HEK293 (cell line): ENCODE results near the gene PSMB9.

Experiments
- CTCF ChIA-PET: fragments of 350-600 bp; formaldehyde crosslinking; extraction: SDS; loops from one replicate; lab custom pipeline; 2021; ENCODE audit warnings: antibody characterized with exemption; lab: Yijun Ruan, JAX
- POLR2A ChIA-PET: fragments of 300-600 bp; formaldehyde crosslinking; extraction: SDS; loops from one replicate; lab custom pipeline; 2020; ENCODE audit warnings: antibody characterized with exemption, inconsistent platforms; lab: Yijun Ruan, JAX
- H3K27ac ChIP-seq: fragments of 200-500 bp; sonication (Bioruptor generic); 2 replicates; pipeline ENCODE4 v1.5.1; 2014; ENCODE audit warnings: low read depth, low read length, control low read depth, inconsistent platforms; ENCODE audit errors: extremely low read depth
- H3K36me3 ChIP-seq, 2 experiments: fragments of 200-500 bp in 1 of 2; sonication (Bioruptor generic) in 1 of 2; 1 replicate in 1 of 2; 2 replicates in 1 of 2; pipeline ENCODE4 v1.5.1; 2014 to 2017; ENCODE audit warnings: inconsistent platforms in 2 of 2, low read length in 2 of 2; ENCODE audit not compliant: control insufficient read depth in 2 of 2, insufficient read depth in 1 of 2
- H3K4me1 ChIP-seq: fragments of 200-500 bp; sonication (Bioruptor generic); 2 replicates; pipeline ENCODE4 v1.5.1; 2014; ENCODE audit warnings: mild to moderate bottlenecking, low read length, inconsistent platforms; ENCODE audit not compliant: control insufficient read depth, insufficient read depth
- H3K4me3 ChIP-seq: 2 replicates; pipeline ENCODE4 v1.5.1; 2011; ENCODE audit warnings: low read depth, mild to moderate bottlenecking, control low read depth, low read length, moderate library complexity
- H3K9me3 ChIP-seq: fragments of 200-500 bp; sonication (Bioruptor generic); 2 replicates; pipeline ENCODE4 v1.5.1; 2014; ENCODE audit warnings: low read depth, low read length, inconsistent platforms; ENCODE audit not compliant: control insufficient read depth, insufficient read depth
- FEZF1 ChIP-seq: fragments of 450-650 bp; formaldehyde crosslinking; IDR thresholded peaks from 2 replicates; pipeline ENCODE4 v1.5.1; 2016; ENCODE audit warnings: missing biosample characterization, missing genetic modification characterization
- KLF16 ChIP-seq: fragments of 450-650 bp; formaldehyde crosslinking; IDR thresholded peaks from 2 replicates; pipeline ENCODE4 v1.5.1; 2017; ENCODE audit warnings: missing biosample characterization, missing genetic modification characterization
- KLF17 ChIP-seq: fragments of 450-650 bp; formaldehyde crosslinking; IDR thresholded peaks from 2 replicates; pipeline ENCODE4 v1.5.1; 2016; ENCODE audit warnings: missing biosample characterization, missing genetic modification characterization
- SCRT2 ChIP-seq: fragments of 450-650 bp; formaldehyde crosslinking; IDR thresholded peaks from 2 replicates; pipeline ENCODE4 v1.5.1; 2016; ENCODE audit warnings: missing biosample characterization, missing genetic modification characterization
- SETDB1 ChIP-seq: IDR thresholded peaks from one replicate; pipeline ENCODE4 v1.6.1; 2017; ENCODE audit warnings: mild to moderate bottlenecking, low read length, moderate library complexity, mixed read lengths; ENCODE audit not compliant: insufficient read length
- TCF7L2 ChIP-seq: IDR thresholded peaks from 2 replicates; pipeline ENCODE4 v1.6.1; 2011; ENCODE audit warnings: low read depth, mild to moderate bottlenecking, inconsistent platforms, low read length, moderate library complexity, borderline replicate concordance
- ZFHX2 ChIP-seq: fragments of 450-650 bp; formaldehyde crosslinking; conservative IDR thresholded peaks from 2 replicates; pipeline ENCODE4 v1.5.1; 2016; ENCODE audit warnings: missing biosample characterization, missing genetic modification characterization
- ZNF202 ChIP-seq: fragments of 450-650 bp; formaldehyde crosslinking; IDR thresholded peaks from 2 replicates; pipeline ENCODE4 v1.5.1; 2016; ENCODE audit warnings: missing biosample characterization, missing genetic modification characterization, borderline replicate concordance
- ZNF350 ChIP-seq: fragments of 450-650 bp; formaldehyde crosslinking; IDR thresholded peaks from 2 replicates; pipeline ENCODE4 v1.5.0; 2017; ENCODE audit warnings: missing biosample characterization, mild to moderate bottlenecking, missing genetic modification characterization
- ZNF354C ChIP-seq: fragments of 450-650 bp; formaldehyde crosslinking; IDR thresholded peaks from 2 replicates; pipeline ENCODE4 v1.5.1; 2016; ENCODE audit warnings: missing biosample characterization, missing genetic modification characterization, low read depth, borderline replicate concordance
- ZNF416 ChIP-seq: fragments of 450-650 bp; formaldehyde crosslinking; IDR thresholded peaks from 2 replicates; pipeline ENCODE4 v1.5.1; 2016; ENCODE audit warnings: missing biosample characterization, missing genetic modification characterization
- ZNF610 ChIP-seq: fragments of 450-650 bp; formaldehyde crosslinking; IDR thresholded peaks from 2 replicates; pipeline ENCODE4 v1.5.1; 2016; ENCODE audit warnings: missing biosample characterization, missing genetic modification characterization, borderline replicate concordance
- ZNF768 ChIP-seq: fragments of 450-650 bp; formaldehyde crosslinking; IDR thresholded peaks from 2 replicates; pipeline ENCODE4 v1.5.1; 2018; ENCODE audit warnings: missing biosample characterization, mild to moderate bottlenecking, missing genetic modification characterization
- ZNF830 ChIP-seq: fragments of 450-650 bp; IDR thresholded peaks from 2 replicates; pipeline ENCODE4 v1.5.0; 2018; ENCODE audit warnings: missing biosample characterization, missing genetic modification characterization, low read depth, mild to moderate bottlenecking, moderate library complexity
- ZSCAN4 ChIP-seq: fragments of 450-650 bp; formaldehyde crosslinking; IDR thresholded peaks from 2 replicates; pipeline ENCODE4 v1.5.1; 2017; ENCODE audit warnings: missing biosample characterization, missing genetic modification characterization
- TF ChIP-seq, protein P1 (sequence below): fragments of 450-650 bp; formaldehyde crosslinking; IDR thresholded peaks from 2 replicates; pipeline ENCODE4 v1.5.1; 2016; ENCODE audit warnings: missing biosample characterization, missing genetic modification characterization
- TF ChIP-seq, protein P2 (sequence below): fragments of 450-650 bp; IDR thresholded peaks from 2 replicates; pipeline ENCODE4 v1.5.1; 2018; ENCODE audit warnings: missing biosample characterization, mild to moderate bottlenecking, missing genetic modification characterization
- TF ChIP-seq, protein P3 (sequence below): fragments of 450-650 bp; formaldehyde crosslinking; IDR thresholded peaks from 2 replicates; pipeline ENCODE4 v1.5.1; 2016; ENCODE audit warnings: missing biosample characterization, missing genetic modification characterization, low read depth
- TF ChIP-seq, protein P4 (sequence below): fragments of 450-650 bp; formaldehyde crosslinking; optimal IDR thresholded peaks from 2 replicates; pipeline ENCODE3; 2016; ENCODE audit warnings: missing biosample characterization, mild to moderate bottlenecking, missing genetic modification characterization
- TF ChIP-seq, protein P5 (sequence below): fragments of 450-650 bp; formaldehyde crosslinking; IDR thresholded peaks from 2 replicates; pipeline ENCODE4 v1.5.1; 2016; ENCODE audit warnings: missing biosample characterization, missing genetic modification characterization

The PSMB9 gene

DNA sequence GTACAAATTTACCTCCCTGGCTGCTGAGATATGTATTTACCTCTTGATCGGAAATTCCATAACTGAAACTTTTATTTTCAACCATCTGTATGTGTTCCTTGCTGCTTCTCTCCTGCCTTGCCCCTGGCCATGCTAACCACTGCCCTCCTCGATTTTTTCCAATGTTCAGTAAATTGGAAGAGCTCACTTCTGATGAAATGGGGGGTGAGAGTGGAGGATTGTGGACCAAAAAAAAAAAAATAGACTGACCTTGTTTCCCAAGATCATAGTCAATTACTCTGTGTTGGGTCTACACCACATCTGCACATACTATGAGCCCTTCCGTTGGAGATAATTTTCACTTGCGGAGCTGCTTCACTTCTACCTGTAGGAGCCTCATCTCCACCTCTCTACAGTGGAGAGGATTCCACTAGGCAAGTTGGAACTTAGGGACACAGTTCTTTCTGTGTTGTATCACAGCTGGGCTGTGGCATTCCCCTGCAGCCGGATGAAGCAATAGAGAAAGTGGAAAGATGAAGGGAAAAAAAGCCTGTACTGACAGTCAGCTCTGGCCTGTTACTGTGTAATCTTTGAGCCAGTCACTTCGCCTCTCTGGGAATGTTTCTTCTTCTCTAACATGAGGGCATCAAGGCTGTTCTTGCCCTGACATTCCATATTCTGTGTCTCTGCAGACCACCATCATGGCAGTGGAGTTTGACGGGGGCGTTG, 1.6 kb downstream of the PSMB9 start:
- Histone ChIP-seq H3K27ac (no peak overlapping the region), H3K4me3 (no peak overlapping the region), H3K4me1 (no peaks in the 10 kb centered on the region; the same call in 1 of the 2 replicates), H3K9me3 (no peaks in the 10 kb centered on the region), H3K36me3 (peaks cover 0 to 9% of the 10 kb centered on the region in 2 experiments; a peak in 1 of 3 replicates)
- CTCF ChIA-PET, result interaction anchor here (0.7 to 9.5 kb wide), 8 partner anchors 10 to 164 kb away, joined by 3 to 153 read pairs (median 6); partner anchors contain the start of genes PSMB8 and TAP2
- POLR2A ChIA-PET, result interaction anchor here (1.1 to 2.1 kb wide), 2 partner anchors 12 to 17 kb away, joined by 6 to 9 read pairs; partner anchors contain the start of gene TAP2
- TF ChIP-seq, protein P1, sequence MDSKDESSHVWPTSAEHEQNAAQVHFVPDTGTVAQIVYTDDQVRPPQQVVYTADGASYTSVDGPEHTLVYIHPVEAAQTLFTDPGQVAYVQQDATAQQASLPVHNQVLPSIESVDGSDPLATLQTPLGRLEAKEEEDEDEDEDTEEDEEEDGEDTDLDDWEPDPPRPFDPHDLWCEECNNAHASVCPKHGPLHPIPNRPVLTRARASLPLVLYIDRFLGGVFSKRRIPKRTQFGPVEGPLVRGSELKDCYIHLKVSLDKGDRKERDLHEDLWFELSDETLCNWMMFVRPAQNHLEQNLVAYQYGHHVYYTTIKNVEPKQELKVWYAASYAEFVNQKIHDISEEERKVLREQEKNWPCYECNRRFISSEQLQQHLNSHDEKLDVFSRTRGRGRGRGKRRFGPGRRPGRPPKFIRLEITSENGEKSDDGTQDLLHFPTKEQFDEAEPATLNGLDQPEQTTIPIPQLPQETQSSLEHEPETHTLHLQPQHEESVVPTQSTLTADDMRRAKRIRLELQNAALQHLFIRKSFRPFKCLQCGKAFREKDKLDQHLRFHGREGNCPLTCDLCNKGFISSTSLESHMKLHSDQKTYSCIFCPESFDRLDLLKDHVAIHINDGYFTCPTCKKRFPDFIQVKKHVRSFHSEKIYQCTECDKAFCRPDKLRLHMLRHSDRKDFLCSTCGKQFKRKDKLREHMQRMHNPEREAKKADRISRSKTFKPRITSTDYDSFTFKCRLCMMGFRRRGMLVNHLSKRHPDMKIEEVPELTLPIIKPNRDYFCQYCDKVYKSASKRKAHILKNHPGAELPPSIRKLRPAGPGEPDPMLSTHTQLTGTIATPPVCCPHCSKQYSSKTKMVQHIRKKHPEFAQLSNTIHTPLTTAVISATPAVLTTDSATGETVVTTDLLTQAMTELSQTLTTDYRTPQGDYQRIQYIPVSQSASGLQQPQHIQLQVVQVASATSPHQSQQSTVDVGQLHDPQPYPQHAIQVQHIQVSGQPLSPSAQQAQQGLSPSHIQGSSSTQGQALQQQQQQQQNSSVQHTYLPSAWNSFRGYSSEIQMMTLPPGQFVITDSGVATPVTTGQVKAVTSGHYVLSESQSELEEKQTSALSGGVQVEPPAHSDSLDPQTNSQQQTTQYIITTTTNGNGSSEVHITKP (tag by site-specific recombination), result peak; percentile 85
- no peak for TF ChIP-seq TCF7L2
- TF ChIP-seq SCRT2, result peak; percentile 37; the same call in 1 of the 2 replicates
- no peak for TF ChIP-seq ZNF354C
- TF ChIP-seq ZNF830 (tag by site-specific recombination), result no peak
- TF ChIP-seq KLF16 (tag by site-specific recombination), result no peak
- TF ChIP-seq, protein P2, sequence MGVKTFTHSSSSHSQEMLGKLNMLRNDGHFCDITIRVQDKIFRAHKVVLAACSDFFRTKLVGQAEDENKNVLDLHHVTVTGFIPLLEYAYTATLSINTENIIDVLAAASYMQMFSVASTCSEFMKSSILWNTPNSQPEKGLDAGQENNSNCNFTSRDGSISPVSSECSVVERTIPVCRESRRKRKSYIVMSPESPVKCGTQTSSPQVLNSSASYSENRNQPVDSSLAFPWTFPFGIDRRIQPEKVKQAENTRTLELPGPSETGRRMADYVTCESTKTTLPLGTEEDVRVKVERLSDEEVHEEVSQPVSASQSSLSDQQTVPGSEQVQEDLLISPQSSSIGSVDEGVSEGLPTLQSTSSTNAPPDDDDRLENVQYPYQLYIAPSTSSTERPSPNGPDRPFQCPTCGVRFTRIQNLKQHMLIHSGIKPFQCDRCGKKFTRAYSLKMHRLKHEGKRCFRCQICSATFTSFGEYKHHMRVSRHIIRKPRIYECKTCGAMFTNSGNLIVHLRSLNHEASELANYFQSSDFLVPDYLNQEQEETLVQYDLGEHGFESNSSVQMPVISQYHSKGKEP, result no peak

DNA sequence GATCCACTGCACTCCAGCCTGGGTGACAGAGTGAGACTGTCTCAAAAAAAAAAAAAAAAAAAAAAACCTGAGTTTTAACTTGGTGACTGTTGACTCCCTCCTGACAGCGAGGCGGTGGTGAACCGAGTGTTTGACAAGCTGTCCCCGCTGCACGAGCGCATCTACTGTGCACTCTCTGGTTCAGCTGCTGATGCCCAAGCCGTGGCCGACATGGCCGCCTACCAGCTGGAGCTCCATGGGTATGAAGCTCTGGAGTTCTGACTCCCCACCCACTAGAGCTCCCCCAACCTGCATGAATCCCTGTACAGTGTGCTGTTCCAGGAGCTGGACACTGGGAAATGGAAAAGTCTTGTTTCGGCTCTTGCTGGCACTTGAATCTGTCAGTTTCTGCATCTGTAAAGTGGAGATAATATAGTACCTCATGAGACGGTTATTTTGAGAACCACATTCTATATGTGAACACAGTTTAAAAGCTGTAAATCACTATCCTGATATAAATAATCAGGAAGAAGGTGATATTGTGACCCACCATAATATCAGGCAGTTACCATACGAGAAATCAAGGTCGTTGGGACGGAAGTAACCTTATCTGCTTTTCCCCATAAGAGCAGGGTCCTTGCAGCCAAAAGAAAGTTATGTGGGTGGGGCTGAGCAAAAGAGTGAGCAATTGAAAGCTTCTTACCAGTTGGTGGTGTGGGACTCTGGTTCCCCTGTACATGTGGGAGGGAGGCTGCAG, 3.3 kb downstream of the PSMB9 start:
- no peak overlapping the region for H3K27ac ChIP-seq
- POLR2A ChIA-PET, result interaction anchor here (1.1 to 2.1 kb wide), 3 partner anchors 11 to 13 kb away, joined by 3 to 6 read pairs (median 3); no protein-coding TSS in a partner anchor
- no peaks in the 10 kb centered on the region for H3K9me3 ChIP-seq
- CTCF ChIA-PET, result interaction anchor here (0.6 to 9.5 kb wide), 11 partner anchors 12 to 128 kb away, joined by 3 to 153 read pairs (median 5); partner anchors contain the start of genes PSMB8 and TAP2
- H3K36me3 ChIP-seq, result no peaks in the 10 kb centered on the region
- H3K4me1 ChIP-seq, result no peaks in the 10 kb centered on the region; the same call in 1 of the 2 replicates
- no peak overlapping the region for H3K4me3 ChIP-seq
- TF ChIP-seq ZSCAN4, result no peak
- TF ChIP-seq FEZF1, result no peak
- TF ChIP-seq ZNF610 (tag by site-specific recombination), result no peak
- no peak for TF ChIP-seq ZNF768 (tag by site-specific recombination)
- no peak for TF ChIP-seq ZNF416 (tag by site-specific recombination)
- TF ChIP-seq, protein P3, sequence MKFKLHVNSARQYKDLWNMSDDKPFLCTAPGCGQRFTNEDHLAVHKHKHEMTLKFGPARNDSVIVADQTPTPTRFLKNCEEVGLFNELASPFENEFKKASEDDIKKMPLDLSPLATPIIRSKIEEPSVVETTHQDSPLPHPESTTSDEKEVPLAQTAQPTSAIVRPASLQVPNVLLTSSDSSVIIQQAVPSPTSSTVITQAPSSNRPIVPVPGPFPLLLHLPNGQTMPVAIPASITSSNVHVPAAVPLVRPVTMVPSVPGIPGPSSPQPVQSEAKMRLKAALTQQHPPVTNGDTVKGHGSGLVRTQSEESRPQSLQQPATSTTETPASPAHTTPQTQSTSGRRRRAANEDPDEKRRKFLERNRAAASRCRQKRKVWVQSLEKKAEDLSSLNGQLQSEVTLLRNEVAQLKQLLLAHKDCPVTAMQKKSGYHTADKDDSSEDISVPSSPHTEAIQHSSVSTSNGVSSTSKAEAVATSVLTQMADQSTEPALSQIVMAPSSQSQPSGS, result no peak
- TF ChIP-seq, protein P4, sequence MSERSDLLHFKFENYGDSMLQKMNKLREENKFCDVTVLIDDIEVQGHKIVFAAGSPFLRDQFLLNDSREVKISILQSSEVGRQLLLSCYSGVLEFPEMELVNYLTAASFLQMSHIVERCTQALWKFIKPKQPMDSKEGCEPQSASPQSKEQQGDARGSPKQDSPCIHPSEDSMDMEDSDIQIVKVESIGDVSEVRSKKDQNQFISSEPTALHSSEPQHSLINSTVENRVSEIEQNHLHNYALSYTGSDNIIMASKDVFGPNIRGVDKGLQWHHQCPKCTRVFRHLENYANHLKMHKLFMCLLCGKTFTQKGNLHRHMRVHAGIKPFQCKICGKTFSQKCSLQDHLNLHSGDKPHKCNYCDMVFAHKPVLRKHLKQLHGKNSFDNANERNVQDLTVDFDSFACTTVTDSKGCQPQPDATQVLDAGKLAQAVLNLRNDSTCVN (tag by site-specific recombination), result no peak
- peak; percentile 54 for TF ChIP-seq ZFHX2 (tag by site-specific recombination)
- TF ChIP-seq SETDB1, result no peak
- no peak for TF ChIP-seq KLF17 (tag by site-specific recombination)
- TF ChIP-seq, protein P5, sequence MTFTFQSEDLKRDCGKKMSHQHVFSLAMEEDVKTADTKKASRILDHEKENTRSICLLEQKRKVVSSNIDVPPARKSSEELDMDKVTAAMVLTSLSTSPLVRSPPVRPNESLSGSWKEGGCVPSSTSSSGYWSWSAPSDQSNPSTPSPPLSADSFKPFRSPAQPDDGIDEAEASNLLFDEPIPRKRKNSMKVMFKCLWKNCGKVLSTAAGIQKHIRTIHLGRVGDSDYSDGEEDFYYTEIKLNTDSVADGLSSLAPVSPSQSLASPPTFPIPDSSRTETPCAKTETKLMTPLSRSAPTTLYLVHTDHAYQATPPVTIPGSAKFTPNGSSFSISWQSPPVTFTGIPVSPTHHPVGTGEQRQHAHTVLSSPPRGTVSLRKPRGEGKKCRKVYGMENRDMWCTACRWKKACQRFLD (tag by site-specific recombination), result no peak
- TF ChIP-seq ZNF202 (tag by site-specific recombination), result no peak
- TF ChIP-seq ZNF350, result no peak
